Activated CD4-positive, CD25-positive, alpha-beta regulatory T cell treated with anti-CD3 and anti-CD28 coated beads, Interleukin-2, amount 50 U/mL, for 72 hours (primary cell): Measurements from ENCODE around the gene L3HYPDH.

Source experiments
- DNase-seq: peaks from one replicate; pipeline ENCODE4 v3.0.0; 2021

Gene L3HYPDH

DNA sequence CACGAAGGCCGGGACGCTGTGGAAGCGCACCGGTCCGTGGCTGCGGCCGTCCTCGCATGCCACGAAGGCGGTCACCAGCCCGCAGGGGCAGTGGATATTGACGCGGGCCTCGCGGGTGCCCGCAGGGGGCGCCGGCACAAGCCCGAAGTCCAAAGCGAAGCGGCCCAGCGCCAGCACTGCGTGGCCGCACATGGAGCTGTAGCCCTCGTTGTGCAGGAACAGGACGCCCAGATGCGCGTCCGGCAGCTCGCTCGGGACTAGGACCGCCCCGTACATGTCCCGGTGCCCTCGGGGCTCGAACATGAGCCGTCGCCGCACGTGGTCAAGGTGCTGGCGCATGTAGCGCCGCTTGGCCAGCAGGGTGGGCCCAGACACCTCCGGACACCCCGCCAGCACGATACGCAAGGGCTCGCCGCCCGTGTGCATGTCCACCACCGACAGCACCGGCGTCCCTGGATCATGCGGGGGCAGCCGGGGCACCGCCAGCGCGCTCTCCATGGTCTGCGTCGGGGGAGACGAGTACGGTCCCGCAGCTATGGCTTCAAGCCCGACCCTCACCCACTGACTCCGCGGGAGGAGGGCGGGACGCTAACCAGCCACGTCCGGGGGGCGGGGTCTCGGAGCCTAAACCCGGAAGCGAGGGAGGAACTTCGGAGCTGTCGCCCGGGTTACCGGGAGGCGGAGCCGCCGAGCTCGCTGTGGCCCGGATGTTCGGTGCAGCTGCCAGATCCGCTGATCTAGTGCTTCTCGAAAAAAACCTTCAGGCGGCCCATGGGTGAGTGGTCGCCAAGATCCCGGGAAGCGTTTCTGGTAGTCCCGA lies at the start of gene L3HYPDH, which contains the start of gene JKAMP:
TSS of gene L3HYPDH (minus strand) at position 590 of the 820 bp plus-strand sequence. CDS start at position 498, 92 bp downstream.
TSS of gene JKAMP (plus strand) at position 699 of the 820 bp plus-strand sequence. CDS start at position 772, 73 bp downstream.
- peak; percentile 97 for DNase-seq

DNA sequence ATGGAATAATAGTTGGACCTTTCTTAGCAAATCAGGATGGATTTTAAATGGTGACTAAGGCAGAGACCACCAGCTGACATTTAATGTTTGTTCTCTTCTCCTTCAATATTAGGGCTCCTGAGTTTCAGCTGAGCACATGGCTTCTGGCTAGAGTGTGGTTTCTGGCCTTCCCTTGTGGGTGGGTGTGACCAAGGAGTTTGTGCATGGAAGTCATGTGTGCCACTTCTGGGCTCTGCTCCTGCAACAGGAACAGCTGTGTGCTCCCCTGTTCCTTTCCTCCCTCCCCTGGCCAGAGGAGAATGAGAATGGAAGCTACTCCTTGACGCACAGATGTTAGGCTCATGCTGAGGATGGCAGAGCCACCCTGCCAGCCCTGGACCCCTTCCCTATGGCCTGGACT lies 48.2 kb upstream of the L3HYPDH start:
- DNase-seq: no peak

DNA sequence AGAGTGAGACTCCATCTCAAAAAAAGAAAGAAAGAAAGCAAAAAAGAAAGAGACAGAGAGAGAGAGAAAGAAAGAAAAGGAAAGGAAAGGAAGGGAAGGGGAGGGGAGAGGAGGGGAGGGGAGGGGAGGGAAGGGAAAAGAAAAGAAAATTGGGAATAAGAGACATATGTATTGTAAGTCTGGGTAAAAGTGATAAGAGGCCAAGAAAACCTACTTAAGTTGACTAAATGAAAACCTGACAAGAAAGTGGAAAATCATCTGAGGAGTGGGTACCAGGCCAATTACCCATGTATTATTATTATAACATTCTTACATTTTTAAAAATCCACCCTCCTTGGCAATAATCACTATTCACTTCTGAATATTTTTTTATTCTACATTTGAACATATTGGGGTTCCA lies 46.1 kb upstream of the L3HYPDH start:
- no peak for DNase-seq

DNA sequence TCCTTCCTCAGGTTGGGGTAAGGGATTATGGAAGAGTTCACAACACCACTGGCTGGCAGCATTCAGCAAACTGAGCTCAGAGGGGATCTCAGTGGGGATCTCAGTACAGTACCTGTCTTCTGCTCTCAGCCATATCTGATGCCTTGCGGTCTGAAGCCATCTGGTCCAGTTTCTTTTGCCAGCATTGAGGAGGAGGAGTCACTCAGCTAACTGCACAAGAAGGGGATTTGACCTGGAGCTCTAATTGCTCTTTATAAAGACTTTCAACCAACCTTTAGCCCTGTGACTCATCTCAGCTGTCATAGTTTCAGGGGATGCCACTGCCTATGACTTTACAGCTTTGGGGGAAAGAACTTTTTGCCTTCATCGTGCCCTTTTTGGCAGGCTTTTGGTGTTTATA lies 45.0 kb upstream of the L3HYPDH start:
- DNase-seq: no peak

DNA sequence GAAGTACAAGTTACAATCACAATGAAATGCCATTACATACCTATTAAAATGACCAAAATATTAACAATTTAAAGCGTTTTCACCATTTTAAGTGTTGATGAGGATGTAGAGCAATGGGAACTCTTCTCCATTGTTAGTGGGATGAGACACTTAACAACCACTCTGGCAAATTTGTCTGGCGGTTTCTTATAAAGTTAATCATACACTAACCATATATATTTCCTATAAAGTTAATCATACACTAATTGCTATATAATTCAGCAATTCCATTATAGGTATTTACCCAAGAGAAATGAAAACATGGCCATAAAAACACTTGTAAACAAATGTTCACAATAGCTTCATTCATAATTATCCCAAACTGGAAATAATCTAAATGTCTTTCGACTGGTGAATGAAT lies 36.0 kb upstream of the L3HYPDH start:
- no peak for DNase-seq

DNA sequence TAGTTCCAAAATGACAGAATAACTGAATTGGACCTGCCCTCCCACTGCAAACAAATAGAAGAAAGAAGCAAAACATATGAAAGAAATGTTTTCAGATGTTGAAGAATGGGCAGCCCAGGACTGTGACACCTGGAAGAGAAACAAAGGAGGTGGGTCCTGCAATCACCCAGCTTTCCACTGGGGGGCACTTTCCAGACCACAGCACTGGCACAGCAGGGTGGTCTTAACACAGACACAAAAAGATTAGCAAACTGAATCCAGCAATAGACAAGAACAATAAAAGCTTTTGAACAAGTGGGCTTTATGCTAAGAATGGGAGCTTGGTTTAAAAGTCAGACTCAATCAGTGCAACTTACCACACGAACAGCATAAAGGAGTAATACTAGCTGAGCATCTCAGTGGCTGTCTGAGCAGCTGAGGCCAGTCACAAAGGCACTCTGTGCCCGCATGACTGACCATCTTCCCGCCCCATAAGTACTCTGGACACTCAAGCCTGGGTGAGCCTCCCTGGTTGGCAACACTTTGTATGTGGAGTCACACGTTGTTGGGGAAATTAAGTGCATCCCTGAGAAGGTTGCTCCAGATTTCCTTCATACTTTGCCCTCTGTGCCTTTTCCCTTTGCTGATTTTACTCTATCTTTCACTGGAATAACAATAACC lies 27.8 kb upstream of the L3HYPDH start:
- no peak for DNase-seq

DNA sequence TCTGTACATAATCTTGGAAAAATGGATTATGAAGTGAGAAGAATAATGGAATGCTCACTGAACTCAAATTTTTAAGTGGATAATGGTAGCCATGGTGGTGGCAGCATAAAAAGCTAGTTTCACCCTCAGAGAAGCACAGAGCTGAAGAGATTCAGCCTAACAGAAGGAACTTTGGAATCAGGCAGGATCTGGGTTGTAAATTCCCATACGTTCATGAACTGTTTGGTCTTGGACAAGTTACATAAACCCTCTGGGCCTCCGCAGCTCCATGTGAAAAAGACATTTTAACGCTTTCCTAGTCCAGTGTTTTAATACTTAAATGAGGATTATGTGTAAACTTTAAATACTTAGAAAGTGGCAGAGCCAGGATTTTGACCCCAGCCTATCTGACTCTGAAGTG lies 26.8 kb upstream of the L3HYPDH start:
- DNase-seq: no peak

DNA sequence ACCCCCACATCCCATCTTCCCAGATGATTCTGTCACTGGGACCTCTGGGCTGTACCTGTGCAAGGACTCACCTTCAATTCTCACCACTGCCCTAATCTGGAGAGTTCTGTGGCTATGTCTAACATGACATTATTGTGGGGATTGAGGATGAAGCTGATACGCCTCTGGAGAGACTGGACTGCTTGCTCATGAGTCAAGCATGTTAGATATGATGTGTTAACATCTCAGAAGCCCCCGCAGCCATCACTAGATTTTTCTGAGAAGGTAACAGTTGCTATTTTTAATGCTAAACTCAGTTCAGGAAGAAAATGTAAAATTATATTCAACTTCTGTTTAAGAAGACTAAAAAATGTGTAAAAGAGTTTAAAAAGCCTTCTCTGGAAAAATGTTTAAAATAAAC lies 25.8 kb upstream of the L3HYPDH start:
- DNase-seq: no peak

DNA sequence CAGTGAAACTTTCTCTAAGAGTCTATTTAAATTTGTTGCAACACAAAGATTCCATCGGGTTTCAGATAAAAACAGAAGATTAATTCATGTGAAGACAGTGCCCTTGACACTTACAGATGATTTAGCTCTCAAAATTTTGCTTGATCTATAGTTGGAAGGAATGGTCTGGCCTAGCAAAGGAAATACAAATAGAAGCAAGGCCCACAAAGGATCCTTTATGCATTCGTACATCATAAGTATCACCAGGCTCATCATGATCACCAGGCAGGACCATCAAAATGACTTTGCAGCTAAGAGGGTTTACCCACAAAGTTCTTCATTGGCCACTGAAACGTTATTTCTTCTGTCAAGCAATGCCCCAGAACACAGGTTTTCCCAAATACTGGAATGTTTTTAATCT lies 24.9 kb upstream of the L3HYPDH start:
- DNase-seq: no peak

DNA sequence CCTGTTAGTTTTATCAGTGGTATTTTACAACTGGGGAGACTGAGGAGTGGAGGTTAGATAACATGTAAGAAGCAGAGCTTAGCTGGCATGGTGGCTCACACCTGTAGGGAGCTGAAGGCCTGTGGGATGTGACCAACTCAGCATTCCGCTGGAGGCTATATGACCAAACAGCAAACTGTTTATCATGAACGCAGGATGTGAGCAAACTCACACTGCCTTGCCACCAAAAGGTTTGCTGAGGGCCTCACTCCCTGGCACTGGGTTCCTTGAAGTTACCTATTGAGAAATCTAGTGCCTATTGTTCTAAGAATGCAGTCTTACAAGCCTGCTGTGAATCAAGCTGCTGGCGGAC lies 23.5 kb upstream of the L3HYPDH start:
- no peak for DNase-seq

DNA sequence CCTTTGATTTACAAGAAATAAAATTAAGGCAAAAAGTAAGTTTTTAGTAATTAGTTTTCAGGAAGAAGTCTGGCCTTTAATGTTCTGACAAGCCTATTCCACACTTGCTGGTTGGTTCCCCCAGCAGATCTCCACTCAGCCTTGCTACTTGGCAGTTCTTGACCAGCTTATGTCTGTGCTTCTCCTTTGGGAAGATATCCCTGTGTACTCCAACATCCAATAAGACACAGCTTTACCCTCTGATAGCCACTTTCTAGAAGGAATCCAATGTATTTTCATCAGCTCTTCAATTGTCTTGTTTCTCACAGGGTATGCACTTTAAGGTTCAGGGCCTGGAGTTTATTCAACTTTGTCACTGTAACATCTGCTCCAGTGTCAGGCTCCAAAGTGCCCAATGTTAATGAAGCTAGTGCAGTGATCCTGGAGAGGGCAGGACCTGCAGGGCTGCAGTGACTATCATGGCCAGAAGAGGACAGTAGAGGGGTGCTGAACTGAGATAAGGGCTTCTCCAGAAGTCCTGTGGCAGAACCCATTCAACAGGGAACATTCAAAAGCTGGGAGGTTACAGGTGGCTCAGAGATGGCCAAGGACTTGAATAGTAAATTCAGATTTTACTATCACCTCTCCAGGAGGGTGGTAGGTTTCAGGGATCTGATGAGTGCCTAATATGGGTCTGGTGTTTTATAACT lies 23.0 kb upstream of the L3HYPDH start:
- DNase-seq: peak; percentile 40

DNA sequence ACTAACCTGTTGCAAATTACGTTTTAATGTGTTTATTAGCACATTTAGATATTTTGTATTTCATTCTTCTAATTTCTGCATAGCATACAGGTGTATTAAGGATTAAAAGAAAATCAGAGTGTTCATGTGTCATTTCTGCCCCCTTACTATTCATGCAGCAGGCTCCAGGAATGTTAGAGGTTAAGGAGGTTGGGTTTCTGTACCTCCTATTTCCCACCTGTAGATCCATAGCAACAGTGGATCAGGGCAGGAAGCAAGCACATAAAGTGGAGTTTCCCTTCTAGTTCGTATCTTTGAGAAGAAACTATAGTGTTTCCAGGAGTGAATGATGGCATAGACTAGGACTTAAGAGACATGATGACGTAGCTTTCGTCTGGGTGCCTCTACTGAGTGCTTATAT lies 19.0 kb upstream of the L3HYPDH start:
- no peak for DNase-seq

DNA sequence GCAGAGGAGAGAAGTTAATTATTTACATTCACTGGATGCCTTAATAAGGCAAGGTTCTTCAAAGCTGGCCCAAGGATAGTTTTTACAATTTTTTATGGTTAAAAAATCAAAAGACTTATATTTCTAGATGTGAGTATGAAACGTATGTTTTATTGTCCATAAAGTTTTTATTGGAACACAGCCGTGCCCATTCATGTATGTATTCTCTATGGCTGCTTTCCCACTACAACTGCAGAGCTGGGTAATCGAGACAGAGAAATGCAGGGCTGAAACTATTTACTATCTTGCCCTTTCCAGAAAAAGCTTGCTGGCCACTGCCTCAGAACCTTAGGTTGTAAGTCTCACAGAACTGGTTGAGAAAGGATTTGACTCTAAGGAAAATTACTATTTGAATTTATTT lies 16.5 kb upstream of the L3HYPDH start:
- DNase-seq: no peak

DNA sequence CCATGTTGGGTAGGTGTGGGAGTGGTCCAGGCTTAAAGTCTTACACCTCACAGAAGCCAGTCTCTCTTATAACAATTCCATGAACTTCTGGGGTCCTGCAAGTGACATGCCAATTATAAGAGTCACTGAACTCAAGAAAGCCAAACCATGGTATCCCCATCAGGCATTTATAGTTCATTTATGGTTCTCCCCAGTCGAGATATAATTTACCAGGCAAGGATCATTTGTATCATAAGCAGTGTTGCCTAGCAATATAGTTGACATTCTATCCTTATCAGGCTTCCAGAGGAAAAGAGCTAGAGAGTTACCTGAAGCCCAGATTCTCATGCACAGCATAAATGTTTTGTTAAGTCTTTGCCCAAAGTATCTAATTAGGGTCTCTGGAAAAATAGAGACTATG lies 8.2 kb upstream of the L3HYPDH start:
- no peak for DNase-seq

DNA sequence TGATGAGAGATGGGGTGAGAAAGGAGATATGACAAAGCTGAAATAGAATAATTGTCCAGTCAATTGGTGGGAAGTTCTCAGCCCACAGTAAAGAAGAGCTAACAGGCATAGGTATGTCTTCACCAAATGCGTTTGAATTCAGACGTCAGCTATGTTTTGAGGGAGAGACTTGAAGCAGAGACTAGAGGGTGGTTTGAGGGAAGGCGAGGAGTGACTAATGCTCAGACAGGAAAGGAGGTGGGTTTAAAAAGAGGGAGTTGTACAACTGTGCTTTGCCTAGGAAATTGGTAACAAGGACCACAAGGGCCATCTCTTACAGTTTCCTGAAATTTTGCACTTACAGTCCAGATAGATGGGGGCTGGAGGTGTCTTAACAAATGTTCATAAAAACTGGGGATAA lies 6.5 kb upstream of the L3HYPDH start:
- no peak for DNase-seq

DNA sequence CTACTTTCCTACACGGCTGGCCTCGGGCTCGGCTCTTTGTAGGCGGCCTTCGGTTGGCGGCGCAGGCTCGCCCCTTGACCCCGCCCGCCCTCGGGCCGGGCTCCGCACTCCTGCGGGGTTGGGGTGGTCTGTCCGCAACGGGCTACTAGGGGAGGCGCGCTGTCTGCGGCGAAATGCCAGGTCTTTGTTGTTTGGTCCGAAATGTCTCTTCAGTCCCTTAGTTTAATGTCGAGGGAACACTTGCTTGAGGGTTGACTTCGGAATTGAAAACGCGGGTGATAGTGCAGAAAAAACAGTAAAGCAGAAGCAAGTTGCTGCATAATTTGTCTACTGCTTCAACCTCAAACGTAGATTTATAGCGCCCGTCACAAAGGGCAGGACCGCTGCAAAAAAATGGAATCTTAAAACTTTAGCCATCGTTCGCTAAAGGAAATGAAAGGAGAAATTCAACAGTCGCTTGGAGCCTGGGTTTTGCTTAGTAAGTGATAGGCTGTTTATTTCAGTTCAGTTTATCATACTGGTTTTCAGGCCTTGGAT lies 499 bp upstream of the L3HYPDH start:
- no peak for DNase-seq

DNA sequence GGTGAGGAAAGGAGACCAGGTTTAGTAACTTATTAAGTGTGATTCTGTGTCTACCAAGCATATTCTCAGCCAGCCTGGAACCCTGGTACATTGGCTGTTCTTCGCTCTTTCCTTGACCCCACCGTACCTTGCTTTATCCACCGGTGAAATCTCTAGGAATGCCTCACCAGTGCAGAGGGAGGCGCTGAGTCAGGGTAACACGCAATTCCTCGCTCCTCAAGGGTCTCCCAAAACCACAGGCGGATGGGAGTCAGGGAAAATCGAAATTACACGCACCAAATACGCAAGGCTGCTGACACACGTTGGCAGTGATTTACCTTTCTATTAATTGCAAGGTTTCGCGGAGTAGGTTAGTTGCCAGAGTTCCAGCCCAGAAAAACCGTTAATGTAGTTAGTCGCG lies 845 bp downstream of the L3HYPDH start:
- no peak for DNase-seq

DNA sequence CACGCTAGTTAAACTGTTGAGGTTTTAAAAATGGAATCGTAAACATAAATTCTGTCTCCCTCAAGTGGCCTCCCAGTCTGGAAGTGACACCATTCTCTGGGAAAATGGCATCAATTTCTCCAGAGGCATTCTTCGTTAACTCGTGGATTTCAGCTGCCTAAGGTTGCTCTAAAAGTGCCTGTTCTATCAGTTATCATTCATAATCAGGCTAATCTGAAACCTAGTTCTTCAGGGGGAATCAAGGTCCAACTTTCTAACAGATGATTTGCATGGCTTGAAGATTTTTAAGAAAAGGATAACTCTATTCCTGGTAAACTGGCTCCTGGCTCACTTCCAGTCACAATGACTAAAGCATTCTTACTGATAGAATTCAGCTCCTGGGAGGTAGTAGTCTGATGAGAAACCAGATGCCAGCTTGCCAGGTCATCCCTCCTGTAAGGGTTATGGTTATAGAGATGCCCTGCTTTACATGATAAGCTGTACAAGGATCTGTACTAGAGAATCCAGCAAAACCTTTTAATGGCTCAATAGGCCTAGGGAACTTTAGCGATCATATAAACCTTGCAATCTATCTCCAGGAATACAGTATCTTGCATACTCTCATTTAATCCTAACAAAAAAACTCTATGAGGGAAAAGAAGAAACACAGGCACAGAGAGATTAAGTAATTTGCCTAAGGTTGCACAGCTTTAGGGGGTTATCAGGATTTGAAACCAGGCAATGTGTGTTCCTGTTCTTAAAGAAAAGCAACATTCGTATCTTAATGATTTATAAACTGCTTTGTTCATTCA lies 1.5 kb downstream of the L3HYPDH start:
- DNase-seq: no peak

DNA sequence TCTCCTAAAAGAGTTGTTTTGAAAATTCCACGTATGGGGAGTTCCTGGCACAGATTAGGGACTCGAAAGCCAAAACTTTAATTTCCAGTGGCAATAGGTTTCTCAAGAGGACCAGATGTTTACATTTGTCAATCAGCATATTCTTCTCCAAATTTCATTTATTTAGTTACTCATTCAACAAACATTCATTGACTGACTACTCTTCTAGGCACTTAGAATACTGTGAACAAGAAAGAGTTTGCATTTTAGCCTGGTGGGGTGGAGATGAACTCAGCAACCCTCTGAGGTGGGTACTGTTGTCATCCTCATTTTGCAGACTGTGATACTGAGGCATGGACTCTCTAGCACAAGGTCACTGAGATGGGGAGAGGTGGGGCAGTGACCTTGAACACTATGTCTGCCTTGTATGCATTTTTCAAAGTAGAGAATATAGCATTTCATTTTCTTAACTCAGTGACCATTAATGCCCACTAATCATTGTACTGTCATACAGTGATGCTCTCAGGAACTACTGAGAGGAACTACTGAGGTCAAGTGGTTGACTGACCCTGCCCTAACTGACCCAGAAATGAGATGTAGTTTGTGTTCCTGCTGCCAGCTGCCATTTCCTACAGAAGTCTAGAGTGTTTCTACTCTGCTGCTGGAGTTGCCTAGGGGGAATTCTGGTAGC lies 2.2 kb downstream of the L3HYPDH start:
- DNase-seq: no peak

DNA sequence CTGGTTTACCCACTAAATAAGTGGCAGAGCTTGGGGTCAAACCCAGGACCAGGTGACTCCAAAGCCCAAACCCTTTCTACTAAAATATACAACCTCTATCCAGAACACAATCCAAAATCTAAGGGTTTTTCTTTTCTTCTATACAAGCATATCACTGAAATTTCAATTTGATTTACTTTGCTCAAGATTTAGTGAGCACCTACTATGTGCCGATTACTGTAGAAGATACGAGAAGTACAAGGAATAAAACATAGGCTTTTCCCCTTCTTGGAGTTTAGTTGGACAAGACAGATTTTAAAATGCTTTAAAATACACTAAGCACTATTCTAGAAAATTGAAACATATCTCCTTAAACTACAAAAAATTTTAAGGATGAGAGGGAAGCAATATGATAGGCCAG lies 2.8 kb downstream of the L3HYPDH start:
- no peak for DNase-seq

DNA sequence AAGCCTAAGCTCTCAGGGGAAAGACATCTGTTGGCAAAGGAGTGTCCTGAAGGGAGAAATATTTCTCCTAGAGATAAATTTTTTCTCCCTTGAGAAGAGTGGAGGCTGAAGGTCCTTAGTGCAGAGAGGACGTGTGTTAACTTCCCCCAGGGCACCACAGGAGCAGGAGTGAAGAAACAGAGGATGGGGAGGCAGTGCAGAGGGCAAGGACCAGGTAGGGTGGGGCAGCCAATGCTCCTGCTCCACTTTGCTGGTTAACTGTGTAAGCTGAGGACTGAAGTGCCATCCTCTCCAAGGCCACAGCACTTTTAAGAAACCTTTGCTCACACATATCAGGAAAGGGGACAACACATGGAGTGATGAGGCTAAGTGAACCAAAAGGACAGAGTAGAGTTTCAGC lies 4.0 kb downstream of the L3HYPDH start:
- no peak for DNase-seq

DNA sequence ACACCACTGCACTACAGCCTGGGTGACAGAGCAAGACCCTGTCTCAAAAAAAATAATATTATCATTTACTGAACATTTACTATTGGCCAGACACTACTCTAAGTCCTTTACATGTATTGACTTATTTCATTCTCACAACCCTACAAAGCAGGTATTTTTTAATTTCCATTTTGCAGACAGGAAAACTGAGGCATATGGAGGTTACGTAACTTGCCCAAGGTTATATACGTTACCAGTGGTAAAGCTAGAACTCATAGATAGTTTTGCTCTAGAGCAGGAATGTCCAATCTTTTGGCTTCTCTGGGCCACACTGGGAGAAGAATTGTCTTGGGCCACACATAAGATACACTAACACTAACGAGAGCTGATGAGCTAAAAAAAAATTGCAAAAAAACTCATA lies 5.7 kb downstream of the L3HYPDH start:
- no peak for DNase-seq
